Stimulated activated CD4-positive, alpha-beta T cell treated with anti-CD3 and anti-CD28 coated beads, TNF-alpha, amount 100 ng/mL, for 4 hours (primary cell): ENCODE results near the gene PREP.
"Not testable (repeated sequence)": the region's sequence is repeated elsewhere in the genome, so short reads cannot be mapped to it uniquely, and the experiment has no call there.

Experiments used
- DNase-seq, 3 experiments: peaks; one replicate each; pipeline ENCODE4 v3.0.0-alpha.2; 2020; ENCODE audit warnings: low read depth in 3 of 3

PREP gene

GRCh38 chr6:105270511-105270910 is 132.4 kb downstream of the PREP start:
- DNase-seq: no peak

GRCh38 chr6:105269390-105269789 is 133.5 kb downstream of the PREP start:
- no peak for DNase-seq

GRCh38 chr6:105263685-105264610 is 138.9 kb downstream of the PREP start:
- DNase-seq: no peak

GRCh38 chr6:105259913-105260889 is 142.7 kb downstream of the PREP start:
- no peak for DNase-seq

- no peak for DNase-seq
Observed at GRCh38 chr6:105258816-105259215, 144.1 kb downstream of the PREP start.

GRCh38 chr6:105257340-105257739 is 145.5 kb downstream of the PREP start:
- DNase-seq: no peak

- DNase-seq: no peak
Observed at GRCh38 chr6:105256619-105257018, 146.3 kb downstream of the PREP start.

- DNase-seq: no peak
Observed at GRCh38 chr6:105253787-105254186, 149.1 kb downstream of the PREP start.

- DNase-seq: no peak
Observed at GRCh38 chr6:105251689-105252088, 151.2 kb downstream of the PREP start.

- DNase-seq: no peak
Observed at GRCh38 chr6:105250533-105250932, 152.3 kb downstream of the PREP start.

GRCh38 chr6:105243487-105243886 is 159.4 kb downstream of the PREP start:
- DNase-seq: no peak

- DNase-seq: no peak
Observed at GRCh38 chr6:105235155-105235554, 167.7 kb downstream of the PREP start.

GRCh38 chr6:105231771-105232170 is 171.1 kb downstream of the PREP start:
- DNase-seq: not testable (repeated sequence)
